H9 (cell line): ENCODE results near the gene CFAP91. TPM values are rescaled to one million over a fixed set of nuclear protein-coding genes. Genes with fewer than 3 reads are reported as not detected.

Experiments used
- DNase-seq: peaks from one replicate; pipeline ENCODE4 v3.0.0-alpha.2; 2017
- H2AFZ ChIP-seq: one replicate; pipeline ENCODE4 v1.6.1; 2013; ENCODE audit warnings: mild to moderate bottlenecking, low read length, control low read depth, moderate library complexity
- H2AK5ac ChIP-seq: 2 replicates; pipeline ENCODE4 v1.6.1; 2013; ENCODE audit warnings: low read length, control low read depth, mixed read lengths; ENCODE audit not compliant: insufficient read length
- H2BK120ac ChIP-seq: one replicate; pipeline ENCODE4 v1.6.1; 2013; ENCODE audit warnings: low read depth, mild to moderate bottlenecking, low read length, control low read depth, inconsistent platforms; ENCODE audit not compliant: poor library complexity, severe bottlenecking
- H2BK12ac ChIP-seq: 2 replicates; pipeline ENCODE4 v1.6.1; 2013; ENCODE audit warnings: low read length, control low read depth, mixed read lengths, low read depth; ENCODE audit not compliant: insufficient read length
- H2BK15ac ChIP-seq: 2 replicates; pipeline ENCODE4 v1.6.1; 2013; ENCODE audit warnings: low read depth, low read length, control low read depth
- H2BK20ac ChIP-seq: one replicate; pipeline ENCODE4 v1.6.1; 2013; ENCODE audit warnings: low read depth, mild to moderate bottlenecking, low read length, control low read depth, inconsistent platforms; ENCODE audit not compliant: poor library complexity, severe bottlenecking
- H2BK5ac ChIP-seq: 2 replicates; pipeline ENCODE4 v1.6.1; 2013; ENCODE audit warnings: low read length, control low read depth, mixed read lengths; ENCODE audit not compliant: insufficient read length
- H3K14ac ChIP-seq: 2 replicates; pipeline ENCODE4 v1.6.1; 2013; ENCODE audit warnings: low read length, control low read depth; ENCODE audit not compliant: insufficient read depth
- H3K18ac ChIP-seq: 2 replicates; pipeline ENCODE4 v1.6.1; 2013; ENCODE audit warnings: low read depth, mild to moderate bottlenecking, mixed read lengths, low read length, control low read depth; ENCODE audit not compliant: insufficient read length
- H3K23ac ChIP-seq: 2 replicates; pipeline ENCODE4 v1.6.1; 2013; ENCODE audit warnings: low read length, control low read depth, mixed read lengths, low read depth; ENCODE audit not compliant: insufficient read length
- H3K23me2 ChIP-seq: 2 replicates; pipeline ENCODE4 v1.6.1; 2013; ENCODE audit warnings: low read depth, mild to moderate bottlenecking, mixed read lengths, low read length, control low read depth; ENCODE audit not compliant: insufficient read length, poor library complexity, severe bottlenecking
- H3K27ac ChIP-seq: 2 replicates; pipeline ENCODE4 v1.5.1; 2013; ENCODE audit warnings: low read length, control low read depth, mixed read lengths, low read depth; ENCODE audit not compliant: insufficient read length
- H3K27me3 ChIP-seq: 2 replicates; pipeline ENCODE4 v1.6.1; 2013; ENCODE audit warnings: low read length, control low read depth, inconsistent platforms; ENCODE audit not compliant: insufficient read depth
- H3K4ac ChIP-seq: 2 replicates; pipeline ENCODE4 v1.6.1; 2013; ENCODE audit warnings: low read depth, mild to moderate bottlenecking, control low read depth, inconsistent platforms, low read length, moderate library complexity
- H3K4me1 ChIP-seq: 2 replicates; pipeline ENCODE4 v1.6.1; 2013; ENCODE audit warnings: low read length, control low read depth, inconsistent platforms; ENCODE audit not compliant: insufficient read depth
- H3K4me2 ChIP-seq: 2 replicates; pipeline ENCODE4 v1.6.1; 2013; ENCODE audit warnings: low read length, control low read depth, mixed read lengths; ENCODE audit not compliant: insufficient read length, insufficient read depth
- H3K56ac ChIP-seq: 2 replicates; pipeline ENCODE4 v1.6.1; 2013; ENCODE audit warnings: low read depth, mild to moderate bottlenecking, mixed read lengths, low read length, control low read depth; ENCODE audit not compliant: insufficient read length
- H3K79me1 ChIP-seq: 2 replicates; pipeline ENCODE4 v1.6.1; 2013; ENCODE audit warnings: low read depth, mild to moderate bottlenecking, moderate library complexity, low read length, control low read depth, inconsistent platforms; ENCODE audit not compliant: insufficient read depth, poor library complexity, severe bottlenecking
- H3K79me2 ChIP-seq: 2 replicates; pipeline ENCODE4 v1.6.1; 2013; ENCODE audit warnings: low read length, control low read depth, inconsistent platforms; ENCODE audit not compliant: insufficient read depth
- H3K9ac ChIP-seq: 2 replicates; pipeline ENCODE4 v1.6.1; 2013; ENCODE audit warnings: low read length, control low read depth, mixed read lengths; ENCODE audit not compliant: insufficient read length; ENCODE audit errors: extremely low read depth
- H3K9me3 ChIP-seq: one replicate; pipeline ENCODE4 v1.6.1; 2013; ENCODE audit warnings: low read depth, low read length, inconsistent platforms; ENCODE audit not compliant: control insufficient read depth
- H3T11ph ChIP-seq: one replicate; pipeline ENCODE4 v1.6.1; 2013; ENCODE audit warnings: mild to moderate bottlenecking, low read length, control low read depth, inconsistent platforms
- H4K20me1 ChIP-seq: one replicate; pipeline ENCODE4 v1.6.1; 2013; ENCODE audit not compliant: control insufficient read depth, insufficient read length, insufficient read depth
- H4K5ac ChIP-seq: 2 replicates; pipeline ENCODE4 v1.6.1; 2013; ENCODE audit warnings: low read depth, mild to moderate bottlenecking, mixed read lengths, low read length, control low read depth; ENCODE audit not compliant: insufficient read length
- H4K8ac ChIP-seq: replicated peaks from 2 replicates; pipeline ENCODE4 v1.6.1; 2013; ENCODE audit warnings: low read length, control low read depth, mixed read lengths, low read depth; ENCODE audit not compliant: insufficient read length
- H4K91ac ChIP-seq: 2 replicates; pipeline ENCODE4 v1.6.1; 2013; ENCODE audit warnings: low read depth, mild to moderate bottlenecking, moderate library complexity, mixed read lengths, low read length, control low read depth; ENCODE audit not compliant: insufficient read length
- H3K27ac Mint-ChIP-seq, 3 experiments: 2 replicates in 2 of 3; 3 replicates in 1 of 3; pipeline ENCODE4 v1.8.0; 2020 to 2021; ENCODE audit warnings: mixed read lengths in 3 of 3, mild to moderate bottlenecking in 1 of 3, moderate library complexity in 1 of 3
- H3K27me3 Mint-ChIP-seq: 2 replicates; pipeline ENCODE4 v1.8.0; 2021; ENCODE audit warnings: low read depth, mild to moderate bottlenecking, moderate library complexity, mixed read lengths
- H3K36me3 Mint-ChIP-seq, 3 experiments: 2 replicates in 2 of 3; 3 replicates in 1 of 3; pipeline ENCODE4 v1.8.0; 2020 to 2021; ENCODE audit warnings: low read depth in 3 of 3, mixed read lengths in 3 of 3; ENCODE audit not compliant: insufficient read depth in 1 of 3
- H3K4me1 Mint-ChIP-seq, 2 experiments: 2 replicates each; pipeline ENCODE4 v1.8.0; 2020; ENCODE audit warnings: mixed read lengths in 2 of 2
- H3K4me3 Mint-ChIP-seq, 2 experiments: 2 replicates in 1 of 2; 3 replicates in 1 of 2; pipeline ENCODE4 v1.8.0; 2020 to 2021; ENCODE audit warnings: mild to moderate bottlenecking in 2 of 2, mixed read lengths in 2 of 2, moderate library complexity in 1 of 2
- H3K9me3 Mint-ChIP-seq, 2 experiments: 2 replicates in 1 of 2; 3 replicates in 1 of 2; pipeline ENCODE4 v1.8.0; 2020; ENCODE audit warnings: mild to moderate bottlenecking in 2 of 2, mixed read lengths in 2 of 2, moderate library complexity in 1 of 2
- whole genome bisulfite sequencing: extraction: QIAGEN DNeasy Blood & Tissue Kit; methylation state at CpG from one replicate; pipeline ENCODE4 v1.1.7; 2013; ENCODE audit warnings: missing lambda C conversion rate, low lambda C conversion rate, mixed read lengths; ENCODE audit not compliant: insufficient read length; ENCODE audit errors: extremely low coverage; 5-methylcytosine and 5-hydroxymethylcytosine counted together
- long read RNA-seq: library from polyadenylated mRNA; unstranded; transcript quantifications from one replicate; pipeline ENCODE4 v2.0.0, GENCODE V29; 2020
- total RNA-seq: library from RNA; stranded (reverse); gene quantifications from 2 replicates; pipeline ENCODE4 v1.2.1, GENCODE V29; 2021
- TF ChIP-seq, protein P1 (sequence below): fragments of 200-600 bp; sonication (generic); conservative IDR thresholded peaks from 3 replicates; pipeline ENCODE4 v1.8.0; 2021; ENCODE audit warnings: antibody characterized with exemption, mild to moderate bottlenecking

The CFAP91 gene
- 2.2 and 2.3 TPM in 2 replicates for total RNA-seq
- long read RNA-seq, partial matches to known transcripts = 2 of 5 reads
- long read RNA-seq, other reads (novel, unspliced or antisense) = 2 of 5 reads

DNA sequence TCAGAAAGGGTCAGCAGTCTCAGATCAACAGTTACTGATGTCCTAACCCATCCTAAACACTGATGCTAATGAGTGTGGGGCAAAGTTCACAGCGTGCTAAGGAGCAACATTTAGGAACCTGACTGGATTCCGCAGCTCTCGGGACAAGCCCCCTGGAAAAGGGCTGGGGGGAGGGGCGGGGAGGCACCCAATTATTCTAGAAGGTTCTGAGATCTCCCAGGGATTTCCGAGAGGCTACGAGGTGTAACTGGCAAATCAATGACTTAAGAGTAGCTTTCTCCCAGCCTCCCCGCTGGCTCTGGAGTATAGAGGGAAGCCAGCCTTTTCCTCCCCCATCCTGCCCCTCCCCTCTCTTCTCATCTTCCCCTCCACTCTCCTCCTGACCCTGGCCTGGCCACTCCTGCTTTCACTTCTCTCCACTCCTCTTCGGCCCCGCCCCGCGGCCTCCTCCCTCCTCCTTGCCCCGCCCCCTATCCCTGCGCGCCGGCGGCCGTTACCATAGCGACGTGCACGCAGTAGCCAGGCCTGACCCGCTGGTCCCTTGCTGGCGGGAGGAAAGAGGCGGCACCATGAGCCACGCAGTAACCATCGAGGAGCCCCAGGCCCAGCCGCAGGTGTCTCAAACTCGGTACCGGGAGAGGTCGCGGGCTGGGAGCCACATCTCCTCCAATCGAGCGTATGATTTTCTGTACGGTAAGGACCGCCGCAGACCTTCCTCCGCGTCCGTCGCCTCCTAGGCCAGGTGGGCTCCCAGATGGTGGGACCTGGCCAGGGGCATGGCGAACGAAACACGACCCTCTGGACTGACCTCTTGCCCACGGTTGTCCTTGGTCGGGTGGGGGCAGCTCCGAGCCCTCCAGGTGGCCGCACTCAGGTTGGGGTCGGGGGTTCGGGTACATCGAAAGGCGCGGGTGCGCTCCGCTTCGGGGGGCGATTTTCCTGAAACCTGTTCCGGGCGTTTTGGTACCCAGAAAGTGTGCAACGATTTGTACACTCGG is at the start of gene CFAP91:
Gene CFAP91 (plus strand): TSS at position 493 of the 998 bp plus-strand sequence. CDS start 77 bp downstream, at position 570.
- H3K4me1 Mint-ChIP-seq = peaks cover 12 to 15% of the 10 kb centered on the region in 2 experiments; a peak in 3 of 4 replicates
- H3K9me3 Mint-ChIP-seq = peaks cover 0 to 3% of the 10 kb centered on the region in 2 experiments; a peak in 2 of 5 replicates

More for the DNA sequence above, at the start of gene CFAP91:
- H2BK5ac ChIP-seq = no peak within 1 kb of the TSS
- Mint-ChIP-seq H3K36me3 (peaks cover 0 to 2% (median 0%) of the 10 kb centered on the region in 3 experiments; a peak in 1 of 7 replicates), H3K27me3 (peaks cover 20% of the 10 kb centered on the region), H3K27ac (no peak within 1 kb of the TSS; a peak in 1 of 7 replicates), H3K4me3 (peak within 1 kb of the TSS; percentile 68 to 83)
- H3K9me3 ChIP-seq = no peaks in the 10 kb centered on the region
- H3K18ac ChIP-seq = no peak within 1 kb of the TSS
- no peak within 1 kb of the TSS for H3K4ac ChIP-seq
- no peaks in the 10 kb centered on the region for H4K20me1 ChIP-seq
- peak; percentile 99 for DNase-seq
- H3K79me2 ChIP-seq = no peaks in the 10 kb centered on the region
- no peak within 1 kb of the TSS for H2AK5ac ChIP-seq
- H4K8ac ChIP-seq = no peak within 1 kb of the TSS
- H3K9ac ChIP-seq = no peak within 1 kb of the TSS
- H3K27me3 ChIP-seq = peaks cover 6% of the 10 kb centered on the region; the same call in 1 of the 2 replicates
- no peak within 1 kb of the TSS for H3K23ac ChIP-seq
- no CpG with 5 or more reads among the region's 59 CpGs for WGBS
- H3K14ac ChIP-seq = no peak within 1 kb of the TSS
- H3K4me1 ChIP-seq = no peaks in the 10 kb centered on the region; the same call in 1 of the 2 replicates
- H3K27ac ChIP-seq = no peak within 1 kb of the TSS
- no peak within 1 kb of the TSS for H4K5ac ChIP-seq
- no peak within 1 kb of the TSS for H3T11ph ChIP-seq
- no peak within 1 kb of the TSS for H2BK12ac ChIP-seq
- peaks cover 6% of the 10 kb centered on the region for H3K23me2 ChIP-seq
- no peak within 1 kb of the TSS for H2AFZ ChIP-seq
- H2BK20ac ChIP-seq = no peak within 1 kb of the TSS
- H3K4me2 ChIP-seq = peak within 1 kb of the TSS; percentile 45
- no peak within 1 kb of the TSS for H2BK120ac ChIP-seq
- TF ChIP-seq, protein P1, sequence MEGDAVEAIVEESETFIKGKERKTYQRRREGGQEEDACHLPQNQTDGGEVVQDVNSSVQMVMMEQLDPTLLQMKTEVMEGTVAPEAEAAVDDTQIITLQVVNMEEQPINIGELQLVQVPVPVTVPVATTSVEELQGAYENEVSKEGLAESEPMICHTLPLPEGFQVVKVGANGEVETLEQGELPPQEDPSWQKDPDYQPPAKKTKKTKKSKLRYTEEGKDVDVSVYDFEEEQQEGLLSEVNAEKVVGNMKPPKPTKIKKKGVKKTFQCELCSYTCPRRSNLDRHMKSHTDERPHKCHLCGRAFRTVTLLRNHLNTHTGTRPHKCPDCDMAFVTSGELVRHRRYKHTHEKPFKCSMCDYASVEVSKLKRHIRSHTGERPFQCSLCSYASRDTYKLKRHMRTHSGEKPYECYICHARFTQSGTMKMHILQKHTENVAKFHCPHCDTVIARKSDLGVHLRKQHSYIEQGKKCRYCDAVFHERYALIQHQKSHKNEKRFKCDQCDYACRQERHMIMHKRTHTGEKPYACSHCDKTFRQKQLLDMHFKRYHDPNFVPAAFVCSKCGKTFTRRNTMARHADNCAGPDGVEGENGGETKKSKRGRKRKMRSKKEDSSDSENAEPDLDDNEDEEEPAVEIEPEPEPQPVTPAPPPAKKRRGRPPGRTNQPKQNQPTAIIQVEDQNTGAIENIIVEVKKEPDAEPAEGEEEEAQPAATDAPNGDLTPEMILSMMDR = no peak
- no peaks in the 10 kb centered on the region for H3K79me1 ChIP-seq
- H2BK15ac ChIP-seq = no peak within 1 kb of the TSS
- H4K91ac ChIP-seq = no peak within 1 kb of the TSS
- H3K56ac ChIP-seq = no peak within 1 kb of the TSS
